ENCODE measurements around the gene FTO. TPM values are rescaled to one million over a fixed set of nuclear protein-coding genes. Genes with fewer than 3 reads are reported as not detected.

The FTO gene
- total and polyA plus RNA-seq, 2 of the 13 experiments (the other 11 are each of a cell fraction or from before 2014, with no cell fraction given) = 41.6 to 55.8 TPM

DNA sequence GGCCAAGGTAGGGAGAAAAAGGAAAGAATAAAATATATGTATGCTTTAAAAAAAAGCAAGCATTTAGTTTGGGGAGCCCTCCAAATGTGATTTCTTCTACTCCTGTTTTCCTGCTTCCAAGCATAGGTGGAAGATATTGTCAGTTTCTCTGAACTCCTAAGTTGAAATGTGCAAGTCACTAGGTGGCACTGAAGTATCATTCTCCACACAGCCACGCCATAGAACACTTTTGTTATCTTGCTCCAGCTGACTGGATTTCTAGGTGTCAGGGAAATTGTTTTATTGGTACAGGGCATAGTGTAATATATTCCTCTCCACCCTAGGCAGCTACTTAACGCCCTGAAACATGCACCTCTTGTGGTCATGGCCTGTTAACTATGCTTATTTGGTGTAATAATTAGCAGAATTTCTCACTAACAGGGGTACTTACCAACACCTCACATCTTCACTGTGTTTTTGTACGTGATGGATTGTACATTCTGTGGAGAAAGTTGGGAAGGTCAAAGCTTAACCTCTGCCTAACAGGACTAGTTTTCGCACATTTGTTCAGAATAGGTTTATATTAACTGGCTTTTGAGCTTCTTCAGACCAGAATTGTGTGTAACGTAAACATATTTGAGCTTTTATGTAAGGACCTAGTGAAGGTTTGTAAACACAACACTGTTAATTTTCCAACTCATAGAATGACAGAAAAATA lies 69.3 kb downstream of the FTO start (continued):
- TF ChIP-seq GZF1 (CRISPR knock-in tag; IDR thresholded peaks at IDR 0.05) (no peak), AKNA (CRISPR knock-in tag; IDR thresholded peaks at IDR 0.05; ENCODE audit: borderline replicate concordance) (no peak), MAZ (IDR thresholded peaks at IDR 0.05; ENCODE audit: borderline replicate concordance, low read depth, low read length) (no peak), MAZ (CRISPR knock-in tag; IDR thresholded peaks at IDR 0.05; ENCODE audit: low read depth) (no peak), ELF4 (CRISPR knock-in tag; IDR thresholded peaks at IDR 0.05; ENCODE audit: borderline replicate concordance) (0 out of 2 replicates have a peak, but pooled peaks have one; percentile 58), ARNTL (CRISPR knock-in tag; IDR thresholded peaks at IDR 0.05) (no peak), NCOR1 (IDR thresholded peaks at IDR 0.05; ENCODE audit: borderline replicate concordance, low read length) (no peak), TRIM24 (CRISPR knock-in tag; IDR thresholded peaks at IDR 0.05) (no peak), FUBP1 (CRISPR knock-in tag; IDR thresholded peaks at IDR 0.05; ENCODE audit: borderline replicate concordance) (no peak), SAP130 (CRISPR knock-in tag; IDR thresholded peaks at IDR 0.05; ENCODE audit: low read depth) (peak; percentile 66), ZNF460 (CRISPR knock-in tag; IDR thresholded peaks at IDR 0.05; ENCODE audit: borderline replicate concordance) (no peak), KDM6A (CRISPR knock-in tag; IDR thresholded peaks at IDR 0.05; ENCODE audit: low read depth) (no peak), MYC (CRISPR knock-in tag; IDR thresholded peaks at IDR 0.05; ENCODE audit: borderline replicate concordance) (no peak)
- TF ChIP-seq, protein P1, sequence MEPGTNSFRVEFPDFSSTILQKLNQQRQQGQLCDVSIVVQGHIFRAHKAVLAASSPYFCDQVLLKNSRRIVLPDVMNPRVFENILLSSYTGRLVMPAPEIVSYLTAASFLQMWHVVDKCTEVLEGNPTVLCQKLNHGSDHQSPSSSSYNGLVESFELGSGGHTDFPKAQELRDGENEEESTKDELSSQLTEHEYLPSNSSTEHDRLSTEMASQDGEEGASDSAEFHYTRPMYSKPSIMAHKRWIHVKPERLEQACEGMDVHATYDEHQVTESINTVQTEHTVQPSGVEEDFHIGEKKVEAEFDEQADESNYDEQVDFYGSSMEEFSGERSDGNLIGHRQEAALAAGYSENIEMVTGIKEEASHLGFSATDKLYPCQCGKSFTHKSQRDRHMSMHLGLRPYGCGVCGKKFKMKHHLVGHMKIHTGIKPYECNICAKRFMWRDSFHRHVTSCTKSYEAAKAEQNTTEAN (CRISPR knock-in tag; conservative IDR thresholded peaks at IDR 0.05) = 0 out of 2 replicates have a peak, but pooled peaks have one; percentile 44
- TF ChIP-seq, protein P2, sequence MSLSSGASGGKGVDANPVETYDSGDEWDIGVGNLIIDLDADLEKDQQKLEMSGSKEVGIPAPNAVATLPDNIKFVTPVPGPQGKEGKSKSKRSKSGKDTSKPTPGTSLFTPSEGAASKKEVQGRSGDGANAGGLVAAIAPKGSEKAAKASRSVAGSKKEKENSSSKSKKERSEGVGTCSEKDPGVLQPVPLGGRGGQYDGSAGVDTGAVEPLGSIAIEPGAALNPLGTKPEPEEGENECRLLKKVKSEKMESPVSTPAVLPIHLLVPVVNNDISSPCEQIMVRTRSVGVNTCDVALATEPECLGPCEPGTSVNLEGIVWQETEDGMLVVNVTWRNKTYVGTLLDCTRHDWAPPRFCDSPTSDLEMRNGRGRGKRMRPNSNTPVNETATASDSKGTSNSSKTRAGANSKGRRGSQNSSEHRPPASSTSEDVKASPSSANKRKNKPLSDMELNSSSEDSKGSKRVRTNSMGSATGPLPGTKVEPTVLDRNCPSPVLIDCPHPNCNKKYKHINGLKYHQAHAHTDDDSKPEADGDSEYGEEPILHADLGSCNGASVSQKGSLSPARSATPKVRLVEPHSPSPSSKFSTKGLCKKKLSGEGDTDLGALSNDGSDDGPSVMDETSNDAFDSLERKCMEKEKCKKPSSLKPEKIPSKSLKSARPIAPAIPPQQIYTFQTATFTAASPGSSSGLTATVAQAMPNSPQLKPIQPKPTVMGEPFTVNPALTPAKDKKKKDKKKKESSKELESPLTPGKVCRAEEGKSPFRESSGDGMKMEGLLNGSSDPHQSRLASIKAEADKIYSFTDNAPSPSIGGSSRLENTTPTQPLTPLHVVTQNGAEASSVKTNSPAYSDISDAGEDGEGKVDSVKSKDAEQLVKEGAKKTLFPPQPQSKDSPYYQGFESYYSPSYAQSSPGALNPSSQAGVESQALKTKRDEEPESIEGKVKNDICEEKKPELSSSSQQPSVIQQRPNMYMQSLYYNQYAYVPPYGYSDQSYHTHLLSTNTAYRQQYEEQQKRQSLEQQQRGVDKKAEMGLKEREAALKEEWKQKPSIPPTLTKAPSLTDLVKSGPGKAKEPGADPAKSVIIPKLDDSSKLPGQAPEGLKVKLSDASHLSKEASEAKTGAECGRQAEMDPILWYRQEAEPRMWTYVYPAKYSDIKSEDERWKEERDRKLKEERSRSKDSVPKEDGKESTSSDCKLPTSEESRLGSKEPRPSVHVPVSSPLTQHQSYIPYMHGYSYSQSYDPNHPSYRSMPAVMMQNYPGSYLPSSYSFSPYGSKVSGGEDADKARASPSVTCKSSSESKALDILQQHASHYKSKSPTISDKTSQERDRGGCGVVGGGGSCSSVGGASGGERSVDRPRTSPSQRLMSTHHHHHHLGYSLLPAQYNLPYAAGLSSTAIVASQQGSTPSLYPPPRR (CRISPR knock-in tag; IDR thresholded peaks at IDR 0.05; ENCODE audit: borderline replicate concordance) = peak; percentile 90
